ENCODE measurements around the gene SRSF4.

DNA sequence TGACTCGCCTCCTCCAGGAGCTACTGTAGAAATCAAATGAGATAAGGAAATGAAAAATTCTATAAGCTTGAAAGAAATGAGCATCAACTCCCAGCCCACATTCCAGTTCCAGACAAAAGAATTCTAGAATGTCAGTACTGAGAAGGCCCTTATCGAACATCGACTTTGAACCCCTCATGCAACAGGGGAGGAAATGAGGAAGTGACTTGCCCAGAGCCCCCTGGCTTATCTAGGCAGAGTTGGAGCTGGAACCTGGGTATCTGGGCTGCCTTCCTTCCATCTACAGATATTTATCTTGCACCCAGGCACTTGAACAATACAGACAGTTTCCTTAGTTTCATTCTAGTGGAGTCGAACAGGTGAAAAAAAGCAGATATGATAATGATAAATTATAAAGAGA is 26.7 kb upstream of the SRSF4 start:
- TF ChIP-seq CTCF (conservative IDR thresholded peaks at IDR 0.05 in 1 of 2, IDR thresholded peaks at IDR 0.05 in 1 of 2; ENCODE audit: low read depth in 1 of 2, low read length in 2 of 2): no peak
- TF ChIP-seq EZH2 (IDR thresholded peaks at IDR 0.05; ENCODE audit: low read length, missing control alignments): no peak

All from fibroblast of lung (primary cell).